ENCODE measurements around the gene RAB35. TPM values are rescaled to one million over a fixed set of nuclear protein-coding genes. Genes with fewer than 3 reads are reported as not detected.

The RAB35 gene
- total and polyA plus RNA-seq, 2 of the 4 experiments (the other 2 are of a cell fraction), result 32.6 to 49.6 TPM

GRCh38 chr12:120075034-120075616 lies 41.4 kb downstream of the RAB35 start:
- Histone ChIP-seq H2BK15ac (ENCODE audit: low read depth, low read length) (no peak overlapping the region), H2AFZ (replicated peaks; ENCODE audit: low read length, poor library complexity) (no peak overlapping the region), H3K18ac (ENCODE audit: low read depth, low read length) (no peak overlapping the region), H2AK5ac (ENCODE audit: low read depth, low read length) (no peak overlapping the region), H3K4me3 (ENCODE audit: insufficient read depth, low read depth, low read length) (no peak overlapping the region), H2AK9ac (replicated peaks; ENCODE audit: low read depth, low read length, poor library complexity) (no peak overlapping the region), H3K4ac (ENCODE audit: low read depth, low read length) (no peak overlapping the region), H3K9me3 (ENCODE audit: control insufficient read depth, insufficient read depth, low read length) (no peaks in the 10 kb centered on the region), H4K5ac (ENCODE audit: low read depth, low read length) (no peak overlapping the region), H4K20me1 (ENCODE audit: insufficient read depth, low read length) (no peaks in the 10 kb centered on the region), H2BK120ac (ENCODE audit: low read depth, low read length) (no peak overlapping the region), H3K9me1 (ENCODE audit: insufficient read depth, low read length) (no peaks in the 10 kb centered on the region), H3K23ac (ENCODE audit: low read depth, low read length) (no peak overlapping the region), H4K8ac (ENCODE audit: low read depth in 2 of 2, low read length in 2 of 2) (no peak overlapping the region), H2BK20ac (ENCODE audit: low read depth, low read length) (no peak overlapping the region), H3K27me3 (ENCODE audit: control insufficient read depth, insufficient read depth, low read length) (peaks cover 27% of the 10 kb centered on the region), H3K4me2 (ENCODE audit: low read depth, low read length) (no peak overlapping the region), H3K27ac (ENCODE audit: insufficient read depth, low read length) (no peak overlapping the region), H3K9ac (ENCODE audit: low read depth, low read length) (no peak overlapping the region), H4K91ac (ENCODE audit: insufficient read depth, low read depth, low read length) (no peak overlapping the region), H2BK5ac (ENCODE audit: low read depth, low read length, poor library complexity, severe bottlenecking) (no peak overlapping the region), H3K14ac (replicated peaks; ENCODE audit: low read depth, low read length) (no peak overlapping the region), H3K4me1 (ENCODE audit: control insufficient read depth, insufficient read depth, low read length) (no peaks in the 10 kb centered on the region), H3K56ac (ENCODE audit: extremely low read depth, insufficient read depth, low read length) (no peak overlapping the region), H3K36me3 (ENCODE audit: control insufficient read depth, insufficient read depth, low read length) (no peaks in the 10 kb centered on the region), H3K79me1 (ENCODE audit: low read depth in 1 of 2, low read length in 2 of 2) (no peaks in the 10 kb centered on the region)
- dilution Hi-C loops (cut with HindIII; ENCODE audit: low sequenced_read_pairs, unreplicated experiment) (no loop called here), intact Hi-C loops (cut with micrococcal nuclease) (no loop called here), in situ Hi-C loops (cut with MboI; ENCODE audit: low sequenced_read_pairs) (no loop called here)
- no TSS peak for BruUV-seq (replicated peaks)
- ChIA-PET CTCF (interaction anchor here (1.0 kb wide), 1 partner anchor 12 kb away, joined by 3 read pairs; no protein-coding TSS in a partner anchor), POLR2A (ENCODE audit: unreplicated experiment) (no interaction called here)
- DNase-seq (no peak), ATAC-seq (ENCODE audit: low read depth) (no peak)
- TF ChIP-seq RFX5 (IDR thresholded peaks at IDR 0.05; ENCODE audit: low read depth, low read length), result no peak
- TF ChIP-seq MAZ (IDR thresholded peaks at IDR 0.05; ENCODE audit: borderline replicate concordance, low read depth, low read length), result no peak
- TF ChIP-seq MAFK (IDR thresholded peaks at IDR 0.05; ENCODE audit: low read depth, low read length), result no peak
- no peak for TF ChIP-seq ELK1 (IDR thresholded peaks at IDR 0.05; ENCODE audit: borderline replicate concordance, low read depth, low read length)
- no peak for TF ChIP-seq POLR2A (IDR thresholded peaks at IDR 0.05; ENCODE audit: low read depth, low read length)
- TF ChIP-seq CTCF (conservative IDR thresholded peaks at IDR 0.05; ENCODE audit: low read depth, low read length), result no peak
- TF ChIP-seq FOS (IDR thresholded peaks at IDR 0.05; ENCODE audit: low read depth, low read length), result no peak
- no CpG with 5 or more reads among the region's 7 CpGs for WGBS, 2 experiments (ENCODE audit: extremely low coverage in 2 of 2, insufficient read length in 1 of 2)

Measured in IMR-90 (cell line).